Natural killer cell (primary cell): ENCODE data around the gene KLHL4. TPM values are rescaled to one million over a fixed set of nuclear protein-coding genes. Genes with fewer than 3 reads are reported as not detected.

Experiments
- ATAC-seq, 3 donors: fragments of 150-1000 bp in 2 of 3; fragments of 200-7000 bp in 1 of 3; cut with Tn5 transposase; 1 replicate in 1 of 3; 2 replicates in 2 of 3; pipeline ENCODE4 v1.10.0; 2021; ENCODE audit warnings: mild to moderate bottlenecking in 2 of 3, moderate library complexity in 2 of 3
- DNase-seq, 2 donors: peaks; one replicate each; pipeline versions ENCODE4 v3.0.0 to v3.0.0-alpha.2; 2013 to 2021; ENCODE audit warnings: mixed read lengths in 1 of 2
- H3K27ac ChIP-seq: one replicate; pipeline ENCODE4 v1.5.1; 2013; ENCODE audit warnings: mild to moderate bottlenecking, low read length
- H3K27me3 ChIP-seq: one replicate; pipeline ENCODE4 v1.6.1; 2013; ENCODE audit warnings: low read length; ENCODE audit not compliant: control insufficient read depth, insufficient read depth
- H3K36me3 ChIP-seq: one replicate; pipeline ENCODE4 v1.6.1; 2013; ENCODE audit warnings: low read length; ENCODE audit not compliant: control insufficient read depth, insufficient read depth
- H3K4me1 ChIP-seq: one replicate; pipeline ENCODE4 v1.6.1; 2013; ENCODE audit warnings: low read length; ENCODE audit not compliant: control insufficient read depth, insufficient read depth
- H3K4me3 ChIP-seq: one replicate; pipeline ENCODE4 v1.5.1; 2013; ENCODE audit warnings: low read length
- H3K9me3 ChIP-seq: one replicate; pipeline ENCODE4 v1.6.1; 2013; ENCODE audit warnings: low read length; ENCODE audit not compliant: control insufficient read depth, insufficient read depth
- H3K27ac Mint-ChIP-seq, 2 donors: one replicate each; pipeline ENCODE4 v1.8.0; 2022; ENCODE audit warnings: mild to moderate bottlenecking in 2 of 2, mixed read lengths in 2 of 2, moderate library complexity in 1 of 2
- H3K27me3 Mint-ChIP-seq, 2 donors: one replicate each; pipeline ENCODE4 v1.8.0; 2022; ENCODE audit warnings: low read depth in 2 of 2, mixed read lengths in 2 of 2
- H3K36me3 Mint-ChIP-seq: one replicate; pipeline ENCODE4 v1.8.0; 2022; ENCODE audit warnings: mixed read lengths
- H3K4me1 Mint-ChIP-seq, 2 donors: one replicate each; pipeline ENCODE4 v1.8.0; 2022; ENCODE audit warnings: mixed read lengths in 2 of 2
- H3K4me3 Mint-ChIP-seq: one replicate; pipeline ENCODE4 v1.8.0; 2022; ENCODE audit warnings: mild to moderate bottlenecking, moderate library complexity, mixed read lengths
- H3K9me3 Mint-ChIP-seq, 2 donors: one replicate each; pipeline ENCODE4 v1.8.0; 2022; ENCODE audit warnings: mixed read lengths in 2 of 2
- WGBS: methylation state at CpG from one replicate; pipeline ENCODE4 v1.1.7; 2013; ENCODE audit warnings: missing lambda C conversion rate; ENCODE audit not compliant: insufficient coverage; 5-methylcytosine and 5-hydroxymethylcytosine counted together
- intact Hi-C: fragments of 100-400 bp; cut with micrococcal nuclease; formaldehyde crosslinking; loops from one replicate; pipeline ENCODE4 v1.14.2; 2022
- total RNA-seq, 4 donors: library from RNA; stranded (reverse); fragments of 120-200 nt in 1 of 4; gene quantifications; one replicate each; pipeline versions ENCODE4 v1.2.3 to v1.2.4, GENCODE V29; 2013 to 2022
- TF ChIP-seq, protein P1 (sequence below): fragments of 200-600 bp; IDR thresholded peaks from one replicate; pipeline ENCODE4 v1.8.0; 2022; ENCODE audit warnings: antibody characterized with exemption

KLHL4 gene
- total RNA-seq, 3 donors from 2014 or later (not counting 1 experiment from before 2014, with no cell fraction given), result not detected

DNA sequence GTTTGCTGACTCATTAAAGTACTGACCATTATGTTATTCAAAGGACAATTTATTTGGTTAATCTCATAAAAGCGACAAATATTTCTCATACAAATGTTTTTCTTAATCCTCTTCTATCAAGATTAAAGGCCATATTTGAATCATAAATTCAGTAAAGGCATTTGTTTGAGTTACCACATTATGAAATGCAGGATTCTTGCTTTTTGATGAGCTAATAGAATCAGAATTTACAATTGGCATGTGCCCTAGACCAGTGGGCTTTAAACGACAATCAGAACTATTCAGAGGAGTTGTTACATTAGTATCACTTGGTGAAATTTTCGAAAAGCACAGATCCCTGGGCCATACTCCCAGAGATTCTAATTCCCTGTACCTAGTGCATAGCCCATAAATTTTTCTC, 55.3 kb downstream of the KLHL4 start:
- Mint-ChIP-seq H3K27me3 (no peaks in the 10 kb centered on the region), H3K4me1 (no peaks in the 10 kb centered on the region), H3K9me3 (peaks cover 0 to 8% of the 10 kb centered on the region in 2 donors), H3K27ac (no peak overlapping the region), H3K36me3 (no peaks in the 10 kb centered on the region), H3K4me3 (no peak overlapping the region)
- Histone ChIP-seq H3K4me3 (no peak overlapping the region), H3K4me1 (no peaks in the 10 kb centered on the region), H3K27me3 (no peaks in the 10 kb centered on the region), H3K27ac (no peak overlapping the region), H3K36me3 (no peaks in the 10 kb centered on the region), H3K9me3 (no peaks in the 10 kb centered on the region)
- WGBS, result 83% methylated on average over 1 of the region's 3 CpGs
- ATAC-seq, result no peak
- intact Hi-C loops, result no loop called here
- TF ChIP-seq, protein P1, sequence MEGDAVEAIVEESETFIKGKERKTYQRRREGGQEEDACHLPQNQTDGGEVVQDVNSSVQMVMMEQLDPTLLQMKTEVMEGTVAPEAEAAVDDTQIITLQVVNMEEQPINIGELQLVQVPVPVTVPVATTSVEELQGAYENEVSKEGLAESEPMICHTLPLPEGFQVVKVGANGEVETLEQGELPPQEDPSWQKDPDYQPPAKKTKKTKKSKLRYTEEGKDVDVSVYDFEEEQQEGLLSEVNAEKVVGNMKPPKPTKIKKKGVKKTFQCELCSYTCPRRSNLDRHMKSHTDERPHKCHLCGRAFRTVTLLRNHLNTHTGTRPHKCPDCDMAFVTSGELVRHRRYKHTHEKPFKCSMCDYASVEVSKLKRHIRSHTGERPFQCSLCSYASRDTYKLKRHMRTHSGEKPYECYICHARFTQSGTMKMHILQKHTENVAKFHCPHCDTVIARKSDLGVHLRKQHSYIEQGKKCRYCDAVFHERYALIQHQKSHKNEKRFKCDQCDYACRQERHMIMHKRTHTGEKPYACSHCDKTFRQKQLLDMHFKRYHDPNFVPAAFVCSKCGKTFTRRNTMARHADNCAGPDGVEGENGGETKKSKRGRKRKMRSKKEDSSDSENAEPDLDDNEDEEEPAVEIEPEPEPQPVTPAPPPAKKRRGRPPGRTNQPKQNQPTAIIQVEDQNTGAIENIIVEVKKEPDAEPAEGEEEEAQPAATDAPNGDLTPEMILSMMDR, result no peak
- no peak for DNase-seq

DNA sequence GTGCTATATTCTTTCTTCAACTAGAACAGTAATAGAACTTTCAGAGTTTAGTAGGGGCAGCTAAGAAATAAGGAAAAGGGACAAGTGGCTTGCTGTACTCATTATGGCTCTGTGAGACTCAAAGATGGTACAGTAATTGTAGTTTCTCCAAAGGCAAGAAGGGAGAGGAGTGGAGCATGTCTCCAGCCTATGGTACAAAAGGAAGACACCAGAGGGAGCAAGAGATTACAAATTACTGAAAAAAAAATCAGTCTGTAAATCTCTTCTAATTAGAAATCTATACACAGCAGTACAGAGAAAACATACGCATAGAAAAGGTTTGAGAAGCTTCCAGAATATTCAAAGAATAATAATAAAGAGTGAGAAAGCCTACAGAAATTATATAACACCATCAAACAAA, 61.4 kb downstream of the KLHL4 start:
- H3K27me3 ChIP-seq, result no peaks in the 10 kb centered on the region

DNA sequence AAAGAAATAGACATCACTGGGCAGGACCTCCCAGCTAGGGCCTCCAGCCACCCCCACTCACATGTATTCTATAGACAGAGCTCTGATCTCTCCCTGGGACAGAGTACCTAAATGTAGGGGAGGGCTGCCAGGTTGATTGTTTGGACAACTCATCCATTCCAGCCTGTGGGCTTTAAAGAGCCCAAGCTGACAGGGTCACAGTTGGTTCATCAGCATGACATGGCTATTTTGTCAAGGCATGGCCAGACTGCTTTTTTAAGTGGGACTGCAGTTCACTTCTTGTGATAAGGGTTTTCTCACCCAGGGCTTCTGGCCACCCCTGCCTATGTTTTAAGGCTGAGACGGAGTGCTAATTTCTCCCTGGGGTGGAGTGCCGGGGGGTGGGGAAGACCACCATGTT, 63.3 kb downstream of the KLHL4 start:
- WGBS, result 92% methylated on average over 2 of the region's 2 CpGs
- intact Hi-C loops, result no loop called here
- TF ChIP-seq, protein P1, result no peak

More for the DNA sequence above, 61.4 kb downstream of the KLHL4 start:
- no peak overlapping the region for H3K4me3 ChIP-seq
- TF ChIP-seq, protein P1, result no peak
- no peak overlapping the region for H3K27ac ChIP-seq
- no peaks in the 10 kb centered on the region for H3K36me3 Mint-ChIP-seq
- H3K4me3 Mint-ChIP-seq, result no peak overlapping the region
- no peaks in the 10 kb centered on the region for H3K9me3 ChIP-seq
- no peak overlapping the region for H3K27ac Mint-ChIP-seq
- no peaks in the 10 kb centered on the region for H3K27me3 Mint-ChIP-seq
- H3K4me1 ChIP-seq, result no peaks in the 10 kb centered on the region
- intact Hi-C loops, result no loop called here
- ATAC-seq (no peak), DNase-seq (no peak)
- H3K9me3 Mint-ChIP-seq, result peaks cover 0 to 11% of the 10 kb centered on the region in 2 donors
- no CpG with 5 or more reads among the region's 1 CpG for WGBS
- no peaks in the 10 kb centered on the region for H3K4me1 Mint-ChIP-seq
- H3K36me3 ChIP-seq, result no peaks in the 10 kb centered on the region

DNA sequence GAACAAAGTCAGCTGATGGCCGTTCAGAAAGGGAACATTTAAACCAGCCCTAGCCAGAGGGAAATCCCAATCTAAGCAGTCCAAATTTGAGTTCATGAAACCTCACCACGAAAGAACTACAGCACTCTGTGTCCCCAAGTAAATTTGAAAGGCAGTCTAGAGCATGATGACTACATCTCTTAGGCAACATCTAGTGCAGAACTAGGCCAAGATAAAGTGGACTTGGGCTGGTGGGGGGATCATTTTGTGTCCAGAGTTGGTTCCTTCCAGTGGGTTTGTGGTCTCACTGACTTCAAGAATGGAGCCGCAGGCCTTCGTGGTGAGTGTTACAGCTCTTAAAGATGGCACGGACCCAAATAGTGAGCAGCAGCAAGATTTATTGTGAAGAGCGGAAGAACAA, 64.9 kb downstream of the KLHL4 start:
- intact Hi-C loops, result no loop called here
- Histone ChIP-seq H3K4me1 (no peaks in the 10 kb centered on the region), H3K9me3 (no peaks in the 10 kb centered on the region), H3K27me3 (no peaks in the 10 kb centered on the region), H3K36me3 (no peaks in the 10 kb centered on the region), H3K27ac (no peak overlapping the region), H3K4me3 (no peak overlapping the region)
- DNase-seq (no peak), ATAC-seq (no peak)
- TF ChIP-seq, protein P1, result no peak
- 90% methylated on average over 6 of the region's 6 CpGs for WGBS
- H3K27me3 Mint-ChIP-seq, result no peaks in the 10 kb centered on the region
- H3K9me3 Mint-ChIP-seq, result peaks cover 2 to 23% of the 10 kb centered on the region in 2 donors
- H3K36me3 Mint-ChIP-seq, result no peaks in the 10 kb centered on the region
- no peak overlapping the region for H3K4me3 Mint-ChIP-seq
- H3K27ac Mint-ChIP-seq, result no peak overlapping the region
- no peaks in the 10 kb centered on the region for H3K4me1 Mint-ChIP-seq

More for the DNA sequence above, 63.3 kb downstream of the KLHL4 start:
- Histone ChIP-seq H3K4me1 (no peaks in the 10 kb centered on the region), H3K9me3 (no peaks in the 10 kb centered on the region), H3K4me3 (no peak overlapping the region), H3K27ac (no peak overlapping the region), H3K36me3 (no peaks in the 10 kb centered on the region), H3K27me3 (no peaks in the 10 kb centered on the region)
- DNase-seq (no peak), ATAC-seq (no peak)
- H3K9me3 Mint-ChIP-seq, result peaks cover 0 to 21% of the 10 kb centered on the region in 2 donors
- no peak overlapping the region for H3K27ac Mint-ChIP-seq
- no peaks in the 10 kb centered on the region for H3K36me3 Mint-ChIP-seq
- no peaks in the 10 kb centered on the region for H3K27me3 Mint-ChIP-seq
- H3K4me1 Mint-ChIP-seq, result no peaks in the 10 kb centered on the region
- no peak overlapping the region for H3K4me3 Mint-ChIP-seq
